GM19193 (cell line): ENCODE data around the gene OR5A2.

Experiments used
- POLR2A ChIP-seq: IDR thresholded peaks from 4 replicates; pipeline ENCODE4 v1.6.1; 2011; ENCODE audit not compliant: insufficient read depth, insufficient read length; ENCODE audit errors: extremely low read depth

The OR5A2 gene

GRCh38 chr11:59416613-59417012 is 9.6 kb downstream of the OR5A2 start:
- no peak for TF ChIP-seq POLR2A

- TF ChIP-seq POLR2A: no peak
These were observed 11.1 kb downstream of the OR5A2 start for GRCh38 chr11:59415111-59415510.

- TF ChIP-seq POLR2A: no peak
These were observed 12.6 kb downstream of the OR5A2 start for GRCh38 chr11:59413646-59414045.

- TF ChIP-seq POLR2A: no peak
These were observed 22.7 kb downstream of the OR5A2 start for GRCh38 chr11:59403546-59403945.

GRCh38 chr11:59401262-59401552 is 25.0 kb downstream of the OR5A2 start:
- no peak for TF ChIP-seq POLR2A

- no peak for TF ChIP-seq POLR2A
These were observed 25.6 kb downstream of the OR5A2 start for GRCh38 chr11:59400461-59401261.

- no peak for TF ChIP-seq POLR2A
These were observed 32.0 kb downstream of the OR5A2 start for GRCh38 chr11:59394186-59394585.

GRCh38 chr11:59380263-59381059 is 45.8 kb downstream of the OR5A2 start:
- no peak for TF ChIP-seq POLR2A

- no peak for TF ChIP-seq POLR2A
These were observed 57.8 kb downstream of the OR5A2 start for GRCh38 chr11:59368238-59369022.
